Stimulated activated CD8-positive, alpha-beta memory T cell treated with anti-CD3 and anti-CD28 coated beads, Interleukin-15, amount 100 ng/mL, for 24 hours (primary cell): ENCODE data around the gene SEZ6.

Experiments used
- DNase-seq: peaks from one replicate; pipeline ENCODE4 v3.0.0-alpha.2; 2020; ENCODE audit warnings: low read depth

The SEZ6 gene

DNA sequence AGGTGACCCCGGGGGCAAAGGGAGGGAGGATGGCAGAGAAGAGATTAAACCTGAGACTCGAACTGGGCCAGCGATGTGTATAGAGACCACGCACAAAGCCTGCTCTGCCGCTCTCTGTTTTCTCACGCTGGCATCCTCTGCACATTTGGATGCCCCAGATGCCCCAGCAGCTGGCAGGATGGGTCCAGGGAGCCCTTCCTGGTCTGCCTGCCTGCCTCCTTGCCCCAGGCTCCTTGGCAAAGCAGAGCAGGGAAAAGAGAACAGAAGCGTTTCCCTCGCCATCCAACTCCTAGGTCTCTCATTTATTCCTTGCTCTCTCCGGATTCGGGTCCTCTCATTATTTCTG lies 31.9 kb upstream of the SEZ6 start:
- DNase-seq, result no peak

DNA sequence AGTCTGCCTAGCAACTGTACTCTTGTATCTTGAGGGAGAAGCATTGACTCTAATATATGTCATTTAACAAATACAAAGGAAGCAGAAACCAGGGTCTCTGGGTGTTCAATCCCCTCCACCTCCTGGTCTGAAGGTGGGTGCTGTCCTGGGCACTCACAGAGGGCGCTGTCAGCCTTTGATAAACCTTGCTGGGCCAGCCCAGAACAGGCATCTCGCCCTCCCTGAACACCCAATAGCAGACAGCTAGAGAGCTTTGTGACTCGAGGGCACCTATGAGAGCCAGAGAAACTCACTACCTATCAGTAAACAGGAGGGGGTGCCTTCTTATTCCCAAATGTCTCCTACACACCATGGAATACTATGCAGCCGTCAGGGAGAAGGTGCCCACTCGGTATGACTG lies 30.8 kb upstream of the SEZ6 start:
- DNase-seq, result no peak

DNA sequence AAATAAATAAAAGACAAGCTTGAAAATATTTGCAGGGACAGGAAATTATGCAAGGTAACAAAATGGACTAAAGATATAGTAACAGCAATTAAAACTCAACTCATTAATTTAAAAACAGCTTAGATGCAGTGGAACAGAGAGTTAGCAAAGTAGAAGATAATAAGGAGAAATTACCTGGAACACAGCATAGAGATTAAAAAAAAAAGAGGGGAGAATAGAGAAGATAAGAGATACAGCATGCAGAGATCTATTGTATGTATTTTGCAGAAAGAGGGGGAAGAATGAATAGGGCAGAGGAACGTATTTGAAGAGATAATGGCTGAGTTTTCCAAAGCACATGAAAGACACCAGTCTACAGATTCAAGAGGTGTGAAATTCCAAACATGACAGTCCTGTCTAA lies 28.7 kb upstream of the SEZ6 start:
- no peak for DNase-seq

DNA sequence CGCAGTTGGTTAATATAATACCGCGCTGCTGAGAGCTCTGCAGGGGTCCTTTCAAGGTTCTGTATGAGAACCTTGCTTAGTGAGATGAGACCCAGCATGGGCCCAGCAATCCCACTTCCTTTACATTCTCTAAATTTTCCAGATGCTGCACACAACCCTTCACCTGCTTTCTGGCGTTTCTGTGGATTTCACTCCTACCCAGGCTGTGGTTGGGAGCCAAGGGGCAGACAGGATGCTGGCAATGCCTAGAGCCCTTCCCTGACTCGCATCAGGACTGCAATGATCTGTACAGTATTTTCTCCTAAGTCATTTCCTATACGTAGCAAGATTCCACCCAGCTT lies 27.0 kb upstream of the SEZ6 start:
- DNase-seq, result no peak

DNA sequence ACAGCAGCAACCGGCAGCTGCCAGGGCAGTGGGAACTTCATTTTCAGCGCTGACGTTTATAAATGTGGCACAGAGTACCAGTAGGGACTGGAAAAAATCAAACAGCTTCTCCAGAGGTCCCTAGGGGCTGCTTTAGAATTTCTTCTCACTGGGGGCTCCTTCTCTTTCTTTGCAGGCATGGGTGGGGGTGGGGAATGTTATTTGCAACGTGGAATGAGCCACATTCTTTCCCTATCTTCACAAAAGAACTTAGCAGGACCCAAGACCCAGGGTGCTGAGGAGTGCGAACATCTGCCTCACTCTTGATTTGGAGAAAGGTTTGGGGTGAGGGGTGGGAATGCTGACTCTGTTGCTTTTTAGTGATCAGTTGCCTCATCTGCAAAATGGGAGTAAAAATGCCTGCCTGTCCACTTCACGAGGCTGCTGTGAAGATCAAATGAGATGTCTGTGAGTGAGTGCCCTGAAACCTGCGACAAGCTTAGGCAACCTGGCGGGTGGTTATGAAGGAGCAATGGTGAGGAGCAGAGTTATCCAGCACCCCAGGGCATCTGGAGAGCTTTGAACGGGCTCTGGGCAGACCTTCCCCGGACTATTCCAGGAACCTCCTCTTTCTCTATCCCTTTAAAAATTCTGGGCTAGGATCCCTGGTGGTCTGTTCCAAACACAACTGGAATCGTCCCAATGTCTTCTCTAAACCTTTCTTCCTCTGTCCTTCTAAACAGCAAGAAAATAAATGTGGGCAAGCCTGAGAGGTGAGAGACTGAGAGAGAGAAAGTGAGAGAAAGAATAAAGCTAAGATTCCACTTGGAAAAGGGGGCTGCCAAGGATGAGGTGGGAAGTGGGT lies 26.4 kb upstream of the SEZ6 start:
- DNase-seq, result no peak

DNA sequence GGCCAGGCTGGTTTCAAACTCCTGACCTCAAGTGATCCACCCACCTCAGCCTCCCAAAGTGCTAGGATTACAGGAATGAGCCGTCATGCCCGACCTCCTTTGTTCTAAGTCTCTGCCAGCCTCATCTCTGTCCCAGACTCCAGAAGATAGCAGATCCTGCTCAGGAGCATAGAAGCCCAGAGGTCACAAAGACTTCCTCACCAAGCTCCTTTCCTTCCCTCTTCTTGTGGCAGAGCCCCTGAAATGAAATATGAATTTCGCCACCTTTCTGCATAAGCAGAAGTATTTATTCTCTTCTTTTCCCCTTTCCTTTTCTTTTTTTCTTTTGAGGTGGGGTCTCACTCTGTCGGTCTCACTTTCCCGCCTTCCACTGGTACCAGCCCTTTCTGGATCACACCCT lies 25.7 kb upstream of the SEZ6 start:
- no peak for DNase-seq

DNA sequence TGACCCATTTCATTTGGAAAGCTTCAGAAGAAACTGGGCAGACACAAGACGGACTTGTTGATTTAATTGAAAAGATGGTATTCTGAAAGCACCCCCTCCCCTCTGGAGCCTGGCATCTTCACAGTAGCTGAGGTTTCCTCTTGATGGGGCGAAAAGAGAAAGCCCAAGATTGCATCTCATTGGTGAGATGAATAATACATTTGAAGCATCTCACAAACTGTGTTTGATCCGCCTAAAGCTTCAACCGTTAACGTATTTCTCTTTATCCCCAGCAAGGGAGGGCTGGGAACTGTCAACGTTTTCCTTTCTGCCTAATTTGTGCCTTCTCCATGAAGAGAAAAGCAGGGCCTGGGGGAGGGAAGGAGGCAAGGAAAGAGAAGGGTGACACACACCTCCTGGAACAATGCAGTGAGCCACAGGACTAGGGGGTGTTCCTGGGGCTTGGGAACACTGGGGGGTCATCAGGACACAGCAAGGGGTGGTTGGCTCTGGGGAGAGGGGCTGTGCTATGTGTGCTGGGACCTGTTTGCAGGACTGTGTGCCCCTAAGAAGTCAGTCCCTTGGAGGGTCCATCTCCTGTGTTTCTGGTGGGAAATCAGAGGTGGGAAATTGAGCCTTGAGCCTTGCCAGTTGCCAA lies 18.6 kb upstream of the SEZ6 start:
- DNase-seq, result no peak

DNA sequence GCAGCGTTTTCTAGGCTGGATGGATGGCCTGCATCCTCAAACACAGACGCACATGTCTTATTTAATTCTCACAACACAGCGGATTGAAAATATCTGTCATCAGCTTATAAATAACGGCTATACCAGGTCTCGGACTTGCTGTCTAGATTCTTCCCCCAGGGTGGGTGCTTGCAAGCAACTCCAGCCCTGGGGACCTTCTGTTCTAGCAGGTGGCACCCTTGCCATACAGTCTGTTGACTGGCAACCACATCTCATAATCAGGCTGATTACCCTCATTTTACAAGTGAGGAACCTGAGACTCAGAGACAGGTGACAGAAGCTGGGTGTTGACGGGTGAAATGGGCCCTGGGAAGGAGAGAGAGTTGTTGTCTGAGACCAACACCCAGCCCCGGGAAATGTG lies 16.2 kb upstream of the SEZ6 start:
- no peak for DNase-seq

DNA sequence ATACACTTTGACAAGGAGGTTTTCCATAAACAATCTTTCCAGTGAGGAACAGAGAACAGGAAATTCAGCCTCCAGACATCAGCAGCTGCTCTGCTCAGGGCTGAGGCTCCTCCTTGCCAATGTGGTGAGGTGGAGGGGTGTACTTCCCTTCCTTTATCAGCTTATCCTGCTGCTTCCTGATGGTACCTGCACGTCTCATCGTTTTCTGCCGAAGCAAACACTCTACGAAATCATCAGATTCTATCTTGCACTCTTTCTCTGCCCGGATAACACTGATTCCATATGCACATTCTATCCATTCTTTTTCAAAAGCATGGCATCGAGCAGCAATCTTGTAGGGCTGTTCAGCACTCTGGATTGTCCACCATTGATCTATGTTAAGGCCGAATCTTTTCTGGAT lies 15.4 kb upstream of the SEZ6 start:
- DNase-seq, result no peak

DNA sequence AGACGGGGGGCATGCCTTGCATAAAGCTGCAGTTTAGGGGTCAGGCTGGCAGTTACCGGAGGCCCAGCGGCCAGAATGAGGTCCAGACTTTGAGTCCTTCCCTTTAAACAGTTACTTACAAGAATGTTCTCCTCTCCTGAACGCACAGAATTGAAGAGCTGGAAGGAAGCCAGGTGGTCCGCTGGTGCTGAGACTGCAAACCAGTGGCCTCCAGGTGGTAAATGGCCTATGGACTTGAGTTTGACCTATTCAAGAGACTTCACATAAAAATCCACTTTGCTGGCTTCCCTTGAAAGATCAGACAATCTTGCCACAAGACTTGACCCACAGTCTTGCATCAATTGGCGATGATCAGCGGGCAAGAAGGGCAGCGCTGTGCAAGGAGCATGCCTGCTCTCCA lies 14.7 kb upstream of the SEZ6 start:
- no peak for DNase-seq

DNA sequence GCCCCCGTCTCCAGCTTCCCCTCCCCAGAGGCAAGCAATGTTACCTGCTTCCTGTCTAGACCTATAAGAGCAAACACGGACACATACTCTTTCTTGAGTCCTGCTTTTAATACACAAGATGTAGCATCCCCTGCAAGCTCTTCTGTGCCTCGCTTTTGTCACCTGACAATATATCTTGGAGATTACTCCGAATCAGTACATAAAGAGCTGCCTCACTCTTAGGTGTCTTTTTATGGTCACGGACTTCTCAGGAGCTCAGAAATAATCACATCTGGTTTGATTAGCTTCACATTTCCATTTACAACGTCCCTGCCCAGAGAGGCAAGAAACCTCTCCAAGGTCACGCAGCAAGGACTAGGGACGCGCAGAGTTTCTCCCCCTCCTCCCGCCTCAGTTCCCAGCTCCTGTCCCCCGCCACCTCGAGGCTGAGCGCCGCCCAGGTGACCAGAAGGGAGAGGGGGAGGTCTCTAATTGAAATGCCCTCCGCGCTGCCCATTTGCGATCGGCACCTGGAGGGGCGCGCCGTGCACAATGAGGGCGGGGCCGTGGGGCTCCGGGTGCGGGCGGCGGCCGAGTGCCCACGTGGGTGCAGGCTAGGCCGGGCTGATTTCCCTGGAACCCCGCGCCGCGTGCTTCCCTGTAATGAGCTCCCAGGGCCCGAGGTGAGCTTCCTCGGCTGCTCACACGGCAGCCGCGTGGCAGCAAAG lies 13.8 kb upstream of the SEZ6 start:
- no peak for DNase-seq

DNA sequence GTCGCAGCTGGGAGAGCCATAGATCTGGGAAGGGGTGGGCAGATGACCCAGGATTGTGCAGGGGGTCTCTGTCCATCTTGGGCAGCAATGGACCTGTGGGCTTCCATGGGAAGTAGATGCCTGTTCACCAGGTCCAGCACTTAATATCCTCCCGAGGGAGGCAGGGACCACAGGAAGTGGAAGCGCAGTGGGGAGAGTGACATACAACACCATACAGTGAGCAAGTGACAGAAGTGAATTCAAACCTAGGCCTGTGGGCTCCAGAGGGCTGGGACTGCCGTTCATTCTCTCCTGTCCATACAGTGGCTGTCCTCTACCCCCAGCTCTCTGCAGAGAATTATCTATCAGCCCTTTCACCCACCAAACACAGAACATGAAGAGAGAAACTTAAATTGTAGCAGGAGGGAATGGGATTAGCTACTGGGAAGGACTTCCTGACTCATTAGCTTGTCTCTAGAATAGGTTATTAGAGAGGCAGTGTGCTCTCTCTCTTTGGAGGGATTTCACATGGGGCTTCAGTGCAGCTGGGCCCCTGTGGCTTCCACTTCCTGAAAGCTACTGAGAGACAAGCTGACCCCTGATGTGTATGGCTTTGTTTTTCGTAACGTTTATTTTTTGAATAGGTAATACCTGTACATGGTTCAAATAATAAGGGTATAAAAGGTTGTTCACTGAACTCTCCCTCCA lies 13.1 kb upstream of the SEZ6 start:
- DNase-seq, result no peak

DNA sequence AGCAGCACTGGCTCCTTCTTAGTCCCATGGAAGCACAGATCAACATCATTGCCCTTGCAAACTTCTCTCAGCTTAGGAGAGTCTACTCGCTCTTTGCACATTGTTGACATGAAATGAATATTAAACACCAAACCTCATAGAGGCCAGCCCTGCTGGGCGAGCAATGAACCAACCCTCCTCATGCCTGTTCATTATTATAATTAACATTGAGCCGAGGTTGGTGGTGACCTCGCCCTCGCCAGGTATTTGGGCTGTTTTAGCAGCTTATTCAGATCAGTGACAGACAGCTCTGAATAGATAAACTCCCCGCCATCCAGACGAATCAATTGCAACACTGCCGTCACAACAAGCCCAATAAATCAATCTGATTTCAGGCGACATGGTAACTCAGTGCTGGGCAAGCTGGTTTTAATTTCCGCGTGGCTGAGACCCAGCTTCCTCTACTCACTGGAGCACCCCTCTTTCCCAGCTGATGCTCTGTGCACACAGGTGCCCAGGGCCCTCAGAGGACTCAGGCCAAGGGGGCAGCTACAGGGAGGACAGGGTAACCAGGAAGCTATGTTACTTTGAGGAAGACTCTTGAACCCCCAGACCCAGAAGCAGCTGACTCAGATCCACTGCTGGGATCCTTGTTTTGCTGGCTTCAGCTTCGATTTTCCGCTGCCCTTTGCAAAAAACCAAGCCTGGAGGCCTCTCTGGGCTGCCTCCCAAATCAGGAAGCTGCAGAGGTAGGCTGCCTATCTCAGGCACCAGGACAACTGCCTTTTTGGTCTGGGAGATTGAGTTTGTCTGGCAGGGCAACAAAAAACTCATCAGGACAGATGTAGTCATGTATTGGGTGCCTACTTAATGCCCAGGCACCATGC lies 10.7 kb upstream of the SEZ6 start:
- DNase-seq, result no peak

DNA sequence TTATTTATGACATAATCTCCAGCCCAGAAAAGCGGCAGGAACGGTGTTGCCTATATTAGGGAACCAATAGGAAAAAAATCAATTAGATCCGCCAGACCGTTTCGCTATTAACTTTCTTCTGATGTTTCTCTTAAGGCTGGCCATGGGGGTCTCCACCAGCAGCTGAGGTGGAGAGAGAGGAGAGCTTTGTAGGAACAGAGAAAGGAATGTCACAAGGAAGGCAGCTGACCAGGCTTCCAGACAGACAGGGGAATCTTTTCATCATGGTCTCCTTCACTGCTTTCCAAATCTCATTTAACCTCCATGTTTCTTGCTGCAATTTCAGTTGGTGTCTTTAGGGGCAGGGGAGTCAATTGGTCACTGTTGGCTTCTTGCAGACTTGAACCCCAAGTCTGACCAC lies 8.9 kb upstream of the SEZ6 start:
- no peak for DNase-seq

DNA sequence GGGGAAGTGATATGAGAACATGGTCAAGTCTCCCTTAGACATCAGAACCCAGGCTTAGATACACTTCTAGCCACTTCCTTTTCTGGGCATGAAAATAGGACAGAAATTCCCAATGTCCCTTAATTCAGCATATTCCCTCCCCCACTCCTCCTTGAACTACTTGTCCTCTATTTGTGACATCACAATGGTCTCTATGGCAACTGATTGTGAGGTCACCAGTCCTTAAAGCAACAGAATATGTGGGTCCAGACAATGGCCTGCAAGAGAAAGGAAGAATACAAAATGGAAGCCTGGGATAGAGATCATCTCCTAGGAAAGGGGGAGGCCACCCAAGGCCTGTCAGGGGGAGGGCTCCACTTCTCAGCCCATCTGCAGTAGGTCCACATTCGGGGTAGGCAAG lies 6.7 kb upstream of the SEZ6 start:
- no peak for DNase-seq

DNA sequence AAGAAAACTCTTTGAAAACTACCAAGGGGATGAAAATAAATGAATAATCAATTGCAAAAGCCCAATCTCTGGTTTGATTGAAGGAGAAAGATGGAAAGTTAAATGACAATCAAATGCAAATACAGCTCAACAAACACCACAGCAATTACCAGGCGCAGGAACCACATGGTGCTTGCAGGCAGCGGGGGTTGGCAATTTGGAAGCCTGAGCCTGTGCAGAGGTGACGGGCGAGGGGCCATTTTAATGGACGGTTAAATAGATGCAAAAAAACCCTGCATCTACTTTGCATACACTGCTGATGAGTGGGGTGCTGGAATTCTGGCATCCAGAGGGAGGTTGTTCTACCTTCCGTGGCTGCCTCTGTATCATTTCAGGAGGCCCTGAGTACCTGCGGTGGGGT lies 4.8 kb upstream of the SEZ6 start:
- DNase-seq, result no peak

DNA sequence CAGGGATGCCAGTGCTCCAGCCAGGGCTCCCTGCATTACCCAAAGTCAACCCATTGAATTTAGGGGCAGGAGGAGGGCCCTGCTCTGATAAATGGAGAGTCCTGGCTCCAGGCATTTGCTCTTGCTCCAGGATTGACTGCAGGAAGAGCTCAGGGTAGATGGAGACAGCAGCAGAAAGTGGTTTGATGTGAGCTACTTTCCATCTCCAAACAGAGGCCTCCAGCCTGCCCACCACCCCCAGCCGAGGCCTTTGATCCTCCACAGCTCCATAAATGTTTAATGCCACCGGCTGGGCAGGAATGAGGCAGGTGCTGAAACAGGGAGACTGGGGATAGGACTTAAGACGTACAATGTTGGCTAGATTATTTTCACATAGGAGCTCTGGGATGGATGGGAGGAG lies 4.3 kb upstream of the SEZ6 start:
- DNase-seq, result no peak

DNA sequence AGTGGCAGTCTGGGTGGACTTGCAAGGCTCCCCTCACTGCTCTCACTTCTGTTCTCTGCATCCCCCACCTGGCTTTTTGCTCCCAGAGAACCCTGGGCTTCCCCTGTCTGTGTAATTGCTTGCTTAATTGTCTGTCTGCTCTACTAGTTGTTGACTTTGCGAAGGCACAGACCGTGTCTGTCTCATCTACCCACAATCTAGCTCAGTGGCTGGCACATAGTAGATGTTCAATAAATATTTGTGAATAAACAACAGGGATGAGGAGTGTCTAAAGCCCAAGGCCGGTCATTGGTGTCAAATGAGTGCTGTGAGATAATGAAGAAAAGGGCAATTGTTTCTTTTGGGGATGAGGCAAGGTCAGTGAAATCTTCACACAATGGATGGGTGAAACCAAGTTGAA lies 2.8 kb upstream of the SEZ6 start:
- DNase-seq, result no peak

DNA sequence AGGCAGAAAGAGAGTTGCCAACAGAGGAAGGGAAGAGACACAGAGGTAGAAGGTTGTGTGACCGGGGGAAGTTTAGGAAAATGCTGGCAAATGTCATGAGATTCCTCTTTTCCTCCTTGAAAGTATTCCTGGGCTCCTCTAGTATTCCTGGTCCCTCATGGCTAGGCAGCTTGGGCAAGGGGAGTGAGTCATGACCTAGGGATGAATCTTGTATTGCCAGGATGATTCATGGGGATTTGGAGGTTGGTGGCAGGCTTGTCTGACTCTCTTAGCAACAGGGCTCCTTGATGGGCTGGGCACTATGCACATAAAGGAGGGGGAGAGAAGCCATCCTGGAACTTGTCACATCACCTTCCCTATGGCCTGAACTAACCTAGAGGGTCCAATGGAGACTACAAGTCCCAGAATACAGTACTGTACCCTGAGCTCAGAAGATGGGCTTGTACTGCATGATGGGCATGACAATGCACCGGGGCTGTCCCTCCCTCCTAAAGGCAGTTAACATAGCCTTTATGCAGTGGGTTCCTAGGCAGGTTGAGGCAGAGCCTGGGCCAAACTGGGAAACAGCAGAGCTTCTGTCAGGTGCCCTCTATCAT lies 2.1 kb upstream of the SEZ6 start:
- DNase-seq, result no peak

DNA sequence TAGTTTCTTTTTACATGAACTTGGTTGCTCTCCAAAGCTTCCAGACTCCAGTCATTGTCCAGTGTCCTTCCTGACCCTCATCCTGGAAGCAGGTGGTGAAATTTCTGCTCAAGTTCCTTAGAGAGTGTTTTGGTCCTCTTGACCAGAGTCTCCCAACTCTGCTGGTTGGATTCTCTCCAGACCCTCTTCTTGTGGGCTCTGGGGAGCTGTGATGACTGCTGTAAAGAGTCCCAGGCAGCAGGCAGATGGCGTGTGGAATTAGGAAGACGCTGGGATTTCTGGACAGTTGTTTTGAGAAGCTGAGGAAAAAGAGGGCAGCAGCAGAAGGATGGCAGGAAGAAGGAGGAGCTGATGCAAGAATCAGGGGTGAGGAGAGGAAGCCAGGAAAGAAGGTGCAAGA lies 1.6 kb upstream of the SEZ6 start:
- DNase-seq, result no peak

DNA sequence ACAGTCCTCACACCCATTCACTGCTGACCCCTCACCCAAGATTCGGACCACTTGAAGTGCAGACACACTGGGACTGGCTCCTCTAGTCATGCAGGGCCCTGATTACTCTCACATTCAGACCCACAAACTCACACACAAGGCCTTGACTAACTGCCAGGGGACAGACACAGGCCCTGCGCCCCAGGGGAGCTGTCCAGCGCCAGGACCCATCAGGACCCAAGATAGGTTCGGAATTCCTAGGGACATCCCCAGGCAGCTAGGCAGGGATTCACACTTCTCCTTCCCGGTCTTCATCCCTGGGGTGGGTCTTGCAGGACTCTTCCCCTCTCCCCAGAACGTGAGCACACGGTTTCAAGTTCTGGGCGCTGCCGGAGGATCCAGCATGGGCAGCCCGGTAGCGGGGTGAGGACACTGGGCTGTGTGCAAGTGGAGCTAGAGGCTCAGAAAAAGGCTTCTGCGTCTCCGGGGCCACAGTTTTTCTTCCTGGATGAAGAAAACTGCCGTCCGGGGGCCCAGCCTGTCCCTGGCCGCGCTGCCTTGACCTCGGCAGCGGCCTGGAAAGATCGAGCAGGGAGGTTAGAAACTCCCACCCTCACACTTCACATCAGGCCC lies 1.6 kb downstream of the SEZ6 start:
- no peak for DNase-seq
